ENCODE measurements around the gene IMMP2L. TPM values are rescaled to one million over a fixed set of nuclear protein-coding genes. Genes with fewer than 3 reads are reported as not detected.
A peak's percentile ranks its signal among the peaks of the same experiment; 100 is the strongest.

Gene IMMP2L
- total and polyA plus RNA-seq, 4 experiments from 2014 or later: 23.5 to 32.2 (median 29.5) TPM

DNA sequence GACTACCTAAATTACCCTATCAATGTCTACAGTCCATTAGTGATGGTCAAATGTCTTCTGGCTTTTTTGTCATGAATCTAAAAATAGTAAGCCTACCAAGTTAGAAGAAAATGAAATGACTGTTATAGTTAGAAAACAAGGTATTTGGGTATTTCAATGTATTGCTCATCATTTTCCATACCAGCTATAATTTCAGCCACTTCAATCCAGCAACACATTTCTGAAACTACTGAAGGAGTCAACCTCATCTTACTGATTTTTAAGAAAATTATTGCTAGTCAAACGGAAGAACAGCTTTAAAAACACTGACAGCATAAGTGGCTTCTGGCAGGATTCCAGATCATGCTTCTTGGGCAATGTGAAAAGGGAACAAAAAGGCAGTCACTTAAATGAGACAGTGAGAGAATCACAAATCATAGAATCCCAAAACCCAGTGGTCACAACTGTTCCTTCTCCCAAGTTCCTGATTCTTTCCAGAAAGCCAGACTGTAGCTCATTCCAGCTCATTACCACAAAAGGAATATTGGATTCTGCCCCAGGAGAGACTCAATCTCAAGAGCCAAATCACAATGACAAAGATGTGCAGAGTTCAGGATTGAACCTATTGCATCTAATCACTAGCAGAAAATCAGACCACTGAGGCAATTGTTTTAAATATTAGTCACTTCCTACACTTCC is 532.6 kb downstream of the IMMP2L start:
- no peaks in the 10 kb centered on the region for H3K9me3 Mint-ChIP-seq
- ChIA-PET CTCF (ENCODE audit: partially characterized antibody) (interaction anchor here (1.1 kb wide), 1 partner anchor 53 kb away, joined by 6 read pairs; no protein-coding TSS in a partner anchor), POLR2A (ENCODE audit: partially characterized antibody) (interaction anchor here (0.7 to 2.8 kb wide), 6 partner anchors 13 to 131 kb away, joined by 3 to 18 read pairs (median 4); no protein-coding TSS in a partner anchor)
- peak in 1 of 5 donors; percentile 13 for DNase-seq
- peak overlapping the region in 3 of 7 donors; percentile 7 to 71 (median 69) for H3K27ac Mint-ChIP-seq
- Histone ChIP-seq H3K4me3 (ENCODE audit: low read length in 2 of 2) (no peak overlapping the region), H3K4me1 (ENCODE audit: insufficient read depth, low read length) (peaks cover 53% of the 10 kb centered on the region), H3K36me3 (ENCODE audit: insufficient read depth, low read length) (no peaks in the 10 kb centered on the region), H3K27me3 (ENCODE audit: insufficient read depth, low read length) (no peaks in the 10 kb centered on the region), H3K9me3 (ENCODE audit: control insufficient read depth in 1 of 2, low read length in 2 of 2) (no peaks in the 10 kb centered on the region), H3K27ac (ENCODE audit: low read depth, low read length) (no peak overlapping the region)
- peaks cover 33 to 53% (median 44%) of the 10 kb centered on the region in 4 donors for H3K4me1 Mint-ChIP-seq
- H3K27me3 Mint-ChIP-seq: no peaks in the 10 kb centered on the region
- intact Hi-C loops (cut with micrococcal nuclease): loop anchor here (5.0 kb wide), 1 partner anchor 37 kb away; no protein-coding TSS in a partner anchor
- no peaks in the 10 kb centered on the region for H3K36me3 Mint-ChIP-seq
- peak overlapping the region in 4 of 8 donors; percentile 7 to 47 (median 38) for H3K4me3 Mint-ChIP-seq

DNA sequence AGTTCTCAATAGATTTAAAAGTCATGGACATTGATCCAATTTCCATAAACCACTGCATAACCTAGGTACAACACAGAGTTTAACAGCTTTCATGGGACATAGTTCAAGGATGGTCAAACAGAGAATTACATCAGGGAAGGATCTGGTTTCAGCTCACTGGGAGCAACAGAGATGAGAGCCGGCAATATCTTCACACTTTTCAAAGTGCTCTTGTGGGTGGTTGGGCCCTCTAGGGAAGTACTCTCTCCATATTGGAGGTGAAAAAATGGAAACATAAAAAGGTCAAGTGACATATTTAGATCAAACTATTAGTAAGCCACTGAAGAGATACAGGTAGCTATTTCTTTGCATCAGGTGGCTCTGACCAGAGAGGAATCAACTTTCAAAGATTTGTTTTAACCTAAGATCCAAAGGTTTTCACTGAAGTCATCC is 533.1 kb downstream of the IMMP2L start:
- Histone ChIP-seq H3K4me3 (ENCODE audit: low read length in 2 of 2) (no peak overlapping the region), H3K4me1 (ENCODE audit: insufficient read depth, low read length) (peaks cover 58% of the 10 kb centered on the region), H3K27ac (ENCODE audit: low read depth, low read length) (no peak overlapping the region), H3K27me3 (ENCODE audit: insufficient read depth, low read length) (no peaks in the 10 kb centered on the region), H3K9me3 (ENCODE audit: control insufficient read depth in 1 of 2, low read length in 2 of 2) (no peaks in the 10 kb centered on the region), H3K36me3 (ENCODE audit: insufficient read depth, low read length) (no peaks in the 10 kb centered on the region)
- DNase-seq: no peak
- no peaks in the 10 kb centered on the region for H3K36me3 Mint-ChIP-seq
- ChIA-PET POLR2A (ENCODE audit: partially characterized antibody) (interaction anchor here (0.7 to 2.8 kb wide), 6 partner anchors 14 to 130 kb away, joined by 3 to 18 read pairs (median 4); no protein-coding TSS in a partner anchor), CTCF (ENCODE audit: partially characterized antibody) (interaction anchor here (1.1 kb wide), 1 partner anchor 54 kb away, joined by 6 read pairs; no protein-coding TSS in a partner anchor)
- intact Hi-C loops (cut with micrococcal nuclease): loop anchor here (5.0 kb wide), 1 partner anchor 37 kb away; no protein-coding TSS in a partner anchor
- no peaks in the 10 kb centered on the region for H3K27me3 Mint-ChIP-seq
- no peaks in the 10 kb centered on the region for H3K9me3 Mint-ChIP-seq
- H3K4me1 Mint-ChIP-seq: peaks cover 38 to 58% (median 50%) of the 10 kb centered on the region in 4 donors
- peak overlapping the region in 4 of 7 donors; percentile 16 to 82 (median 47) for H3K27ac Mint-ChIP-seq
- H3K4me3 Mint-ChIP-seq: peak overlapping the region in 3 of 8 donors; percentile 36 to 66 (median 37)

DNA sequence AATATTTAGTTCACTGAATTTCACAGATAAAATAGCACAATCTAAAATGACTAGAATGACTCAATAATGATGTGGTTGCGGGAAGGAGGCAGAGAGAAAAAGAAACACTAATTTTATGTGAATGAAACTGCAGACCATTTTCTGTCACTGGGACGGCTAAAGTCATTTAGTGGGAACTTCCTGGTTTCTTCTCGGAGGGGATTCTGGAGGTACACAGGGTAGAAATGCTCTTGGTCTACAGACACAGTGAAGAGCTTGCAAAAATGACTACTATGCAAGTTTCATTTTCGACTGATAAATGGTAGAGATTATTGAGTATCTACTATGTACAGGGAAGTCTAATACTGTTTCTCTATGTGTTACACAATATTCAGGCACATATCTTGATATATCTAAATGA is 534.9 kb downstream of the IMMP2L start:
- no peaks in the 10 kb centered on the region for H3K36me3 ChIP-seq (ENCODE audit: insufficient read depth, low read length)
- no peaks in the 10 kb centered on the region for H3K27me3 ChIP-seq (ENCODE audit: insufficient read depth, low read length)
- ChIA-PET CTCF (ENCODE audit: partially characterized antibody) (no interaction called here), POLR2A (ENCODE audit: partially characterized antibody) (interaction anchor here (0.6 to 2.8 kb wide), 4 partner anchors 16 to 64 kb away, joined by 4 to 18 read pairs (median 8); no protein-coding TSS in a partner anchor)
- H3K9me3 Mint-ChIP-seq: peaks cover 0 to 2% (median 0%) of the 10 kb centered on the region in 8 donors
- intact Hi-C loops (cut with micrococcal nuclease): loop anchor here (5.0 kb wide), 1 partner anchor 35 kb away; no protein-coding TSS in a partner anchor
- peaks cover 65% of the 10 kb centered on the region for H3K4me1 ChIP-seq (ENCODE audit: insufficient read depth, low read length)
- DNase-seq: no peak
- no peaks in the 10 kb centered on the region for H3K9me3 ChIP-seq (ENCODE audit: control insufficient read depth in 1 of 2, low read length in 2 of 2)
- no peak overlapping the region for H3K27ac ChIP-seq (ENCODE audit: low read depth, low read length)
- peak overlapping the region in 5 of 7 donors; percentile 51 to 84 (median 62) for H3K27ac Mint-ChIP-seq
- H3K4me1 Mint-ChIP-seq: peaks cover 40 to 64% (median 56%) of the 10 kb centered on the region in 4 donors
- H3K4me3 Mint-ChIP-seq: peak overlapping the region; percentile 49 to 72 (median 66)
- no peaks in the 10 kb centered on the region for H3K27me3 Mint-ChIP-seq
- H3K4me3 ChIP-seq (ENCODE audit: low read length in 2 of 2): no peak overlapping the region
- H3K36me3 Mint-ChIP-seq: peaks cover 0 to 3% of the 10 kb centered on the region in 2 donors

DNA sequence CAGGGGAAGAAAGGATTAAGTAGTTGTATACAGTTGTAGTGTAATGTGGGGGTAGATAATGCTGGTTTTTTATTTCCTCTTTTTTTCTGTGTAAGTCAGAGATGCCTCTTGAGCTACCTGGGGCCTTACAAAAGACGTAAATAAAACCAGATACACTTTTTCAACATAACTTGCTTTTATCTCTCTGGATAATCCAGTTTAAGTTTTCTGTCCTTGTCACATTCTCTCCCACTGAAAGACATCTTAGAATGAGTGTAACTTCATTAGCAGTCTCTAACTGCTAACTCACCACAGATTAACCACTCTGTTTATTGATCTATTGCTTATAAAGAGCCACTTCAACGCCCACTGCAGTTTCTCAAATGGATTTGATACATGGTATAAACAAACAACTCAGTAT is 535.5 kb downstream of the IMMP2L start:
- Mint-ChIP-seq H3K4me3 (peak overlapping the region in 6 of 8 donors; percentile 0 to 46 (median 30)), H3K27ac (peak overlapping the region in 5 of 7 donors; percentile 18 to 88 (median 26)), H3K4me1 (peaks cover 40 to 64% (median 56%) of the 10 kb centered on the region in 4 donors), H3K9me3 (peaks cover 0 to 2% (median 0%) of the 10 kb centered on the region in 8 donors), H3K36me3 (peaks cover 0 to 9% of the 10 kb centered on the region in 2 donors), H3K27me3 (no peaks in the 10 kb centered on the region)
- Histone ChIP-seq H3K9me3 (ENCODE audit: control insufficient read depth in 1 of 2, low read length in 2 of 2) (no peaks in the 10 kb centered on the region), H3K27me3 (ENCODE audit: insufficient read depth, low read length) (no peaks in the 10 kb centered on the region), H3K36me3 (ENCODE audit: insufficient read depth, low read length) (no peaks in the 10 kb centered on the region), H3K4me3 (ENCODE audit: low read length in 2 of 2) (no peak overlapping the region), H3K4me1 (ENCODE audit: insufficient read depth, low read length) (peaks cover 65% of the 10 kb centered on the region), H3K27ac (ENCODE audit: low read depth, low read length) (no peak overlapping the region)
- ChIA-PET CTCF (ENCODE audit: partially characterized antibody) (no interaction called here), POLR2A (ENCODE audit: partially characterized antibody) (interaction anchor here (0.6 to 2.5 kb wide), 3 partner anchors 15 to 65 kb away, joined by 4 to 11 read pairs (median 4); no protein-coding TSS in a partner anchor)
- intact Hi-C loops (cut with micrococcal nuclease): loop anchor here (5.0 kb wide), 1 partner anchor 35 kb away; no protein-coding TSS in a partner anchor
- no peak for DNase-seq

DNA sequence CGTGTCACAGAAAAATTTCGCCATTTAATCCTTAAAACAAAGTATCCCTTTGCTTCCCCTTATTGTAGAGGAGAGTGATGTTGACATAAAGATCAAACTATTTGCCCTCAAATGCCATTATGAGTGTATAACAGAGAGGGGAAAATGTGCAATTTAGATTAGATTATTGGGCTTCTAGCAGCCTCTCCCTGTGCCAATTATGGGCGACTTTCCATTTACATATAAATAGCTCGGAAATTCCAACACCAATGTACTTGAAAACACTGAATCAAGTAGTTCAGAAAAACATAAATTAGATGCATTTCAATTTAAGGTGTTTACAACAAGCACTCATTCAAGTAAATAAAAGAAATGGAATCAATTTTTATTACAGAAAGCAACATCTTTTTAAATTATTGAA is 535.9 kb downstream of the IMMP2L start:
- peaks cover 0 to 2% (median 0%) of the 10 kb centered on the region in 8 donors for H3K9me3 Mint-ChIP-seq
- intact Hi-C loops (cut with micrococcal nuclease): loop anchor here (5.0 kb wide), 1 partner anchor 34 kb away; no protein-coding TSS in a partner anchor
- H3K4me1 ChIP-seq (ENCODE audit: insufficient read depth, low read length): peaks cover 65% of the 10 kb centered on the region
- H3K9me3 ChIP-seq (ENCODE audit: control insufficient read depth in 1 of 2, low read length in 2 of 2): no peaks in the 10 kb centered on the region
- peaks cover 40 to 64% (median 56%) of the 10 kb centered on the region in 4 donors for H3K4me1 Mint-ChIP-seq
- peak overlapping the region in 3 of 7 donors; percentile 12 to 88 (median 26) for H3K27ac Mint-ChIP-seq
- peaks cover 0 to 10% of the 10 kb centered on the region in 2 donors for H3K36me3 Mint-ChIP-seq
- ChIA-PET POLR2A (ENCODE audit: partially characterized antibody) (interaction anchor here (1.3 to 2.5 kb wide), 2 partner anchors 15 to 57 kb away, joined by 4 to 11 read pairs; no protein-coding TSS in a partner anchor), CTCF (ENCODE audit: partially characterized antibody) (interaction anchor here (0.6 kb wide), 1 partner anchor 12 kb away, joined by 3 read pairs; no protein-coding TSS in a partner anchor)
- no peaks in the 10 kb centered on the region for H3K36me3 ChIP-seq (ENCODE audit: insufficient read depth, low read length)
- DNase-seq: no peak
- H3K27ac ChIP-seq (ENCODE audit: low read depth, low read length): no peak overlapping the region
- no peak overlapping the region for H3K4me3 ChIP-seq (ENCODE audit: low read length in 2 of 2)
- no peaks in the 10 kb centered on the region for H3K27me3 ChIP-seq (ENCODE audit: insufficient read depth, low read length)
- no peaks in the 10 kb centered on the region for H3K27me3 Mint-ChIP-seq
- H3K4me3 Mint-ChIP-seq: peak overlapping the region in 2 of 8 donors; percentile 23 to 44

DNA sequence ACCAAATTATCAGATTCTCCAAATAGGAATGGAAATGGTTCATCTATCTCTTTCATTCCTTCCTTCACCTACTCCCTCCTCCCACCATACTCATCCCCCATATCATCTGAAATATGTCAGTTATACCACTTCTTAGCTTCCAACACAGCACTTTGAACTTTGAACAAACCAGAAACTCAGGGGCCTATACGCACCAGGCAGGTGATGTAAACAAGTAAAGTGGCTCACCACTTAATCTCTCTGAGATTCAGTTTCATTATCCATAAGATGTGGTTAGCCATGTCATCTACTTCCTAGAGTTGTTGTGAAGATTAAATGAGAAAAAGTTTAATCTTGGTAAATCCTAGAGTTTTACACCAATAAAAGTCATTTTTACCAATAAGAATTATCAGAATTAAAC is 537.3 kb downstream of the IMMP2L start:
- intact Hi-C loops (cut with micrococcal nuclease): loop anchor here (1.0 to 5.0 kb wide), 3 partner anchors 12 to 58 kb away; no protein-coding TSS in a partner anchor
- POLR2A ChIA-PET (ENCODE audit: partially characterized antibody): interaction anchor here (0.6 to 1.4 kb wide), 5 partner anchors 12 to 97 kb away, joined by 3 to 6 read pairs (median 4); no protein-coding TSS in a partner anchor
- H3K4me1 Mint-ChIP-seq: peaks cover 39 to 60% (median 51%) of the 10 kb centered on the region in 4 donors
- Histone ChIP-seq H3K4me1 (ENCODE audit: insufficient read depth, low read length) (peaks cover 67% of the 10 kb centered on the region), H3K27me3 (ENCODE audit: insufficient read depth, low read length) (no peaks in the 10 kb centered on the region), H3K36me3 (ENCODE audit: insufficient read depth, low read length) (no peaks in the 10 kb centered on the region), H3K9me3 (ENCODE audit: control insufficient read depth in 1 of 2, low read length in 2 of 2) (no peaks in the 10 kb centered on the region), H3K27ac (ENCODE audit: low read depth, low read length) (no peak overlapping the region), H3K4me3 (ENCODE audit: low read length in 2 of 2) (no peak overlapping the region)
- H3K27me3 Mint-ChIP-seq: no peaks in the 10 kb centered on the region
- H3K4me3 Mint-ChIP-seq: peak overlapping the region; percentile 2 to 77 (median 24)
- CTCF ChIA-PET (ENCODE audit: partially characterized antibody): interaction anchor here (2.4 kb wide), 1 partner anchor 12 kb away, joined by 7 read pairs; no protein-coding TSS in a partner anchor
- peak; percentile 47 to 67 (median 58) for DNase-seq
- H3K36me3 Mint-ChIP-seq: peaks cover 0 to 10% of the 10 kb centered on the region in 2 donors
- H3K9me3 Mint-ChIP-seq: peaks cover 0 to 2% (median 0%) of the 10 kb centered on the region in 8 donors
- H3K27ac Mint-ChIP-seq: peak overlapping the region; percentile 45 to 94 (median 90)
